ENCODE data around the gene TIAM2.

TIAM2 gene

GRCh38 chr6:155055729-155056128 lies 60.6 kb downstream of the TIAM2 start:
- no peak for DNase-seq (ENCODE audit: low read depth in 2 of 3, low spot score in 2 of 3)

- DNase-seq (ENCODE audit: low read depth in 2 of 3, low spot score in 2 of 3), result no peak
Observed at GRCh38 chr6:155056756-155057155, 61.6 kb downstream of the TIAM2 start.

GRCh38 chr6:155061381-155061780 lies 66.3 kb downstream of the TIAM2 start:
- DNase-seq (ENCODE audit: low read depth in 2 of 3, low spot score in 2 of 3), result no peak

GRCh38 chr6:155062866-155063341 lies 67.8 kb downstream of the TIAM2 start:
- DNase-seq (ENCODE audit: low read depth in 2 of 3, low spot score in 2 of 3), result no peak

GRCh38 chr6:155064303-155064702 lies 69.2 kb downstream of the TIAM2 start:
- DNase-seq (ENCODE audit: low read depth in 2 of 3, low spot score in 2 of 3), result no peak

- no peak for DNase-seq (ENCODE audit: low read depth in 2 of 3, low spot score in 2 of 3)
Observed at GRCh38 chr6:155066361-155066760, 71.2 kb downstream of the TIAM2 start.

- no peak for DNase-seq (ENCODE audit: low read depth in 2 of 3, low spot score in 2 of 3)
Observed at GRCh38 chr6:155066921-155067680, 72.0 kb downstream of the TIAM2 start.

- no peak for DNase-seq (ENCODE audit: low read depth in 2 of 3, low spot score in 2 of 3)
Observed at GRCh38 chr6:155067956-155068615, 73.0 kb downstream of the TIAM2 start.

- DNase-seq (ENCODE audit: low read depth in 2 of 3, low spot score in 2 of 3), result no peak
Observed at GRCh38 chr6:155069543-155069942, 74.4 kb downstream of the TIAM2 start.

GRCh38 chr6:155075930-155076695 lies 81.0 kb downstream of the TIAM2 start:
- DNase-seq (ENCODE audit: low read depth in 2 of 3, low spot score in 2 of 3), result no peak

- no peak for DNase-seq (ENCODE audit: low read depth in 2 of 3, low spot score in 2 of 3)
Observed at GRCh38 chr6:155077331-155077730, 82.2 kb downstream of the TIAM2 start.

GRCh38 chr6:155077784-155078183 lies 82.7 kb downstream of the TIAM2 start:
- no peak for DNase-seq (ENCODE audit: low read depth in 2 of 3, low spot score in 2 of 3)

- DNase-seq (ENCODE audit: low read depth in 2 of 3, low spot score in 2 of 3), result no peak
Observed at GRCh38 chr6:155078331-155078745, 83.2 kb downstream of the TIAM2 start.

GRCh38 chr6:155079985-155080452 lies 84.9 kb downstream of the TIAM2 start:
- no peak for DNase-seq (ENCODE audit: low read depth in 2 of 3, low spot score in 2 of 3)

GRCh38 chr6:155080881-155081845 lies 86.0 kb downstream of the TIAM2 start:
- DNase-seq (ENCODE audit: low read depth in 2 of 3, low spot score in 2 of 3), result no peak

GRCh38 chr6:155084431-155085123 lies 89.5 kb downstream of the TIAM2 start:
- no peak for DNase-seq (ENCODE audit: low read depth in 2 of 3, low spot score in 2 of 3)

GRCh38 chr6:155085582-155086257 lies 90.6 kb downstream of the TIAM2 start:
- DNase-seq (ENCODE audit: low read depth in 2 of 3, low spot score in 2 of 3), result no peak

- no peak for DNase-seq (ENCODE audit: low read depth in 2 of 3, low spot score in 2 of 3)
Observed at GRCh38 chr6:155088856-155089255, 93.7 kb downstream of the TIAM2 start.

- DNase-seq (ENCODE audit: low read depth in 2 of 3, low spot score in 2 of 3), result no peak
Observed at GRCh38 chr6:155089746-155090145, 94.6 kb downstream of the TIAM2 start.

All from activated CD8-positive, alpha-beta memory T cell treated with anti-CD3 and anti-CD28 coated beads for 48 hours (primary cell).